B cell (primary cell): ENCODE data around the gene CCNL1. TPM values are rescaled to one million over a fixed set of nuclear protein-coding genes. Genes with fewer than 3 reads are reported as not detected.

Experiments
- ATAC-seq: fragments of 200-7000 bp; cut with Tn5 transposase; one replicate; pipeline ENCODE4 v1.10.0; 2021; ENCODE audit warnings: low read depth, mild to moderate bottlenecking, moderate number of reproducible peaks, moderate library complexity
- CTCF ChIA-PET: fragments of 350-600 bp; sonication (Branson Sonifier 250); formaldehyde crosslinking; loops from one replicate; lab custom pipeline; 2021; ENCODE audit warnings: antibody characterized with exemption, inconsistent platforms; lab: Charles Lee
- POLR2A ChIA-PET: fragments of 350-600 bp; sonication (Branson Sonifier 250); formaldehyde crosslinking; loops from one replicate; lab custom pipeline; 2021; ENCODE audit warnings: antibody characterized with exemption; lab: Charles Lee
- DNase-seq: peaks from one replicate; pipeline ENCODE4 v3.0.0; 2013
- H2AFZ ChIP-seq: 2 replicates; pipeline ENCODE4 v1.6.1; 2012; ENCODE audit warnings: mild to moderate bottlenecking, low read depth, low read length; ENCODE audit not compliant: insufficient read depth, poor library complexity, severe bottlenecking
- H3K27ac ChIP-seq, 2 donors: 1 replicate in 1 of 2; 2 replicates in 1 of 2; pipeline ENCODE4 v1.5.1; 2012 to 2013; ENCODE audit warnings: low read length in 2 of 2, mild to moderate bottlenecking in 2 of 2, moderate library complexity in 1 of 2
- H3K27me3 ChIP-seq, 4 experiments: fragments of 200-600 bp in 1 of 4; sonication (generic) in 1 of 4; replicated peaks in 1 of 4; 1 replicate in 2 of 4; 2 replicates in 2 of 4; pipeline versions ENCODE4 v1.6.1 to v1.7.0; 2013 to 2016; ENCODE audit warnings: low read length in 3 of 4, mild to moderate bottlenecking in 2 of 4, mixed read lengths in 1 of 4, moderate library complexity in 1 of 4; ENCODE audit not compliant: insufficient read depth in 4 of 4, control insufficient read depth in 3 of 4; ENCODE audit errors: control extremely low read depth in 1 of 4
- H3K36me3 ChIP-seq, 2 experiments: replicated peaks in 1 of 2; 1 replicate in 1 of 2; 2 replicates in 1 of 2; pipeline versions ENCODE4 v1.6.1 to v1.7.1; 2013; ENCODE audit warnings: low read length in 1 of 2; ENCODE audit not compliant: insufficient read depth in 2 of 2, control insufficient read depth in 1 of 2; ENCODE audit errors: control extremely low read depth in 1 of 2, extremely low read depth in 1 of 2
- H3K4me1 ChIP-seq, 2 donors: fragments of 200-600 bp in 1 of 2; sonication (generic) in 1 of 2; 1 replicate in 1 of 2; 2 replicates in 1 of 2; pipeline versions ENCODE4 v1.5.1 to v1.6.1; 2013 to 2017; ENCODE audit warnings: low read length in 2 of 2; ENCODE audit not compliant: control insufficient read depth in 2 of 2, insufficient read depth in 2 of 2
- H3K4me2 ChIP-seq: replicated peaks from 2 replicates; pipeline ENCODE3; 2012; ENCODE audit warnings: mild to moderate bottlenecking, low read depth, low read length; ENCODE audit not compliant: poor library complexity, severe bottlenecking
- H3K4me3 ChIP-seq, 5 experiments: fragments of 200-600 bp in 1 of 5; sonication (generic) in 1 of 5; 1 replicate in 3 of 5; 2 replicates in 2 of 5; pipeline versions ENCODE4 v1.5.1 to v1.7.0; 2011 to 2016; ENCODE audit warnings: low read length in 4 of 5, mild to moderate bottlenecking in 4 of 5, low read depth in 2 of 5, control low read depth in 1 of 5, moderate library complexity in 1 of 5; ENCODE audit not compliant: insufficient read depth in 1 of 5; ENCODE audit errors: control extremely low read depth in 1 of 5, extremely low read depth in 1 of 5
- H3K79me2 ChIP-seq: fragments of 200-600 bp; sonication (generic); one replicate; pipeline ENCODE4 v1.6.0; 2016; ENCODE audit warnings: low read length; ENCODE audit not compliant: control insufficient read depth, insufficient read depth
- H3K9ac ChIP-seq: fragments of 200-600 bp; sonication (generic); 2 replicates; pipeline ENCODE4 v1.6.1; 2017; ENCODE audit warnings: mild to moderate bottlenecking, low read length, moderate library complexity
- H3K9me3 ChIP-seq, 3 donors: one replicate each; pipeline versions ENCODE4 v1.6.1 to v1.7.1; 2013; ENCODE audit warnings: low read length in 2 of 3; ENCODE audit not compliant: control insufficient read depth in 2 of 3, insufficient read depth in 1 of 3; ENCODE audit errors: control extremely low read depth in 1 of 3
- H4K20me1 ChIP-seq: 2 replicates; pipeline ENCODE4 v1.6.0; 2012; ENCODE audit warnings: mild to moderate bottlenecking, low read length; ENCODE audit not compliant: insufficient read depth, control insufficient read depth, poor library complexity, severe bottlenecking
- H3K27ac Mint-ChIP-seq: one replicate; pipeline ENCODE4 v1.8.0; 2021; ENCODE audit warnings: mixed read lengths
- H3K27me3 Mint-ChIP-seq: one replicate; pipeline ENCODE4 v1.8.0; 2021; ENCODE audit warnings: mixed read lengths
- H3K4me1 Mint-ChIP-seq: one replicate; pipeline ENCODE4 v1.8.0; 2021; ENCODE audit warnings: mixed read lengths
- H3K4me3 Mint-ChIP-seq: one replicate; pipeline ENCODE4 v1.8.0; 2021; ENCODE audit warnings: mixed read lengths
- H3K9me3 Mint-ChIP-seq: one replicate; pipeline ENCODE4 v1.8.0; 2022; ENCODE audit warnings: mixed read lengths; ENCODE audit not compliant: insufficient read depth
- CTCF ChIP-seq: fragments of 200-600 bp; IDR thresholded peaks from one replicate; pipeline ENCODE4 v1.8.0; 2022; ENCODE audit warnings: antibody characterized with exemption, mild to moderate bottlenecking
- EZH2 ChIP-seq: IDR thresholded peaks from 2 replicates; pipeline ENCODE4 v1.6.1; 2012; ENCODE audit warnings: borderline replicate concordance, low read depth, mild to moderate bottlenecking, moderate library complexity, low read length; ENCODE audit not compliant: insufficient read depth, poor library complexity, severe bottlenecking
- WGBS: methylation state at CpG from one replicate; pipeline ENCODE4 v1.1.5; 2013; ENCODE audit warnings: missing lambda C conversion rate; ENCODE audit not compliant: insufficient coverage; 5-methylcytosine and 5-hydroxymethylcytosine counted together
- intact Hi-C: fragments of 100-400 bp; cut with micrococcal nuclease; formaldehyde crosslinking; loops from one replicate; pipeline ENCODE4 v1.10.0; 2022
- polyA plus RNA-seq: library from polyadenylated mRNA; depleted of rRNA; stranded (reverse); fragments of >200 nt; gene quantifications from 2 replicates; pipeline ENCODE4 v1.2.3, GENCODE V29; 2012
- total RNA-seq, 2 donors: library from RNA; stranded (reverse); fragments of 120-200 nt in 1 of 2; gene quantifications; 1 replicate in 1 of 2; 2 replicates in 1 of 2; pipeline versions ENCODE4 v1.2.3 to v1.2.4, GENCODE V29; 2013 to 2022

Gene CCNL1
- total and polyA plus RNA-seq, 2 donors (not counting 1 experiment from before 2014, with no cell fraction given): 322 to 655 TPM

GRCh38 chr3:157176934-157177333, 17.0 kb upstream of the CCNL1 start:
- TF ChIP-seq CTCF (no peak), EZH2 (no peak)
- peaks cover 0 to 1% of the 10 kb centered on the region in 2 experiments for H3K36me3 ChIP-seq
- H3K4me3 ChIP-seq: no peak overlapping the region
- no peaks in the 10 kb centered on the region for H3K27me3 ChIP-seq
- Mint-ChIP-seq H3K27ac (peak overlapping the region; percentile 20), H3K4me3 (peak overlapping the region; percentile 29), H3K9me3 (peaks cover 2% of the 10 kb centered on the region), H3K4me1 (peaks cover 18% of the 10 kb centered on the region), H3K27me3 (no peaks in the 10 kb centered on the region)
- H3K9ac ChIP-seq: no peak overlapping the region
- ChIA-PET POLR2A (interaction anchor here (1.0 kb wide), 1 partner anchor 16 kb away, joined by 3 read pairs; no protein-coding TSS in a partner anchor), CTCF (interaction anchor here (4.7 kb wide), 1 partner anchor 17 kb away, joined by 54 read pairs; the partner anchor contains the start of gene CCNL1)
- no peak for DNase-seq
- no peak for ATAC-seq
- H3K27ac ChIP-seq: no peak overlapping the region
- WGBS: 98% methylated on average over 8 of the region's 10 CpGs
- H3K9me3 ChIP-seq: peaks cover 2 to 15% (median 2%) of the 10 kb centered on the region in 3 donors
- intact Hi-C loops: no loop called here
- H2AFZ ChIP-seq: no peak overlapping the region
- no peak overlapping the region for H3K4me2 ChIP-seq
- no peaks in the 10 kb centered on the region for H4K20me1 ChIP-seq
- H3K4me1 ChIP-seq: peaks cover 14 to 19% of the 10 kb centered on the region in 2 donors
- H3K79me2 ChIP-seq: peaks cover 60% of the 10 kb centered on the region
